NCI-H69 (cell line): Measurements from ENCODE around the gene PXDC1.
A peak's percentile ranks its signal among the peaks of the same experiment; 100 is the strongest.
"Not testable (repeated sequence)": the region's sequence is repeated elsewhere in the genome, so short reads cannot be mapped to it uniquely, and the experiment has no call there.

Source experiments
- DNase-seq: peaks from one replicate; lab custom pipeline; 2025; lab: John Stamatoyannopoulos, UW

The PXDC1 gene

GRCh38 chr6:3731700-3732099, 19.8 kb downstream of the PXDC1 start:
- DNase-seq: peak; percentile 41

GRCh38 chr6:3729603-3730344, 21.7 kb downstream of the PXDC1 start:
- no peak for DNase-seq

GRCh38 chr6:3727593-3728108, 23.9 kb downstream of the PXDC1 start:
- DNase-seq: no peak

- DNase-seq: no peak
These were observed 24.5 kb downstream of the PXDC1 start for GRCh38 chr6:3727036-3727435.

GRCh38 chr6:3726421-3726820, 25.1 kb downstream of the PXDC1 start:
- DNase-seq: no peak

GRCh38 chr6:3725145-3726047, 26.1 kb downstream of the PXDC1 start:
- no peak for DNase-seq

GRCh38 chr6:3724451-3725144, 26.9 kb downstream of the PXDC1 start:
- no peak for DNase-seq

GRCh38 chr6:3723966-3724365, 27.5 kb downstream of the PXDC1 start:
- DNase-seq: no peak

- DNase-seq: no peak
These were observed 28.3 kb downstream of the PXDC1 start for GRCh38 chr6:3723251-3723650.

GRCh38 chr6:3722785-3723184, 28.7 kb downstream of the PXDC1 start:
- DNase-seq: no peak

- no peak for DNase-seq
These were observed 29.5 kb downstream of the PXDC1 start for GRCh38 chr6:3721810-3722621.

- DNase-seq: not testable (repeated sequence)
These were observed 30.7 kb downstream of the PXDC1 start for GRCh38 chr6:3720770-3721169.

GRCh38 chr6:3719462-3720308, 31.8 kb downstream of the PXDC1 start:
- DNase-seq: no peak

GRCh38 chr6:3718407-3718806, 33.1 kb downstream of the PXDC1 start:
- DNase-seq: no peak

- no peak for DNase-seq
These were observed 36.2 kb downstream of the PXDC1 start for GRCh38 chr6:3715285-3715684.

GRCh38 chr6:3714768-3715167, 36.7 kb downstream of the PXDC1 start:
- DNase-seq: no peak

- DNase-seq: no peak
These were observed 37.4 kb downstream of the PXDC1 start for GRCh38 chr6:3714111-3714510.

GRCh38 chr6:3712827-3713665, 38.5 kb downstream of the PXDC1 start:
- no peak for DNase-seq

GRCh38 chr6:3711776-3712175, 39.7 kb downstream of the PXDC1 start:
- no peak for DNase-seq

- DNase-seq: no peak
These were observed 41.1 kb downstream of the PXDC1 start for GRCh38 chr6:3710403-3710802.
